ENCODE data around the gene ZRANB3. TPM values are rescaled to one million over a fixed set of nuclear protein-coding genes. Genes with fewer than 3 reads are reported as not detected.

Gene ZRANB3
- total and polyA plus RNA-seq, 2 of the 13 experiments (the other 11 are each of a cell fraction or from before 2014, with no cell fraction given) = 5.8 to 25.2 TPM

DNA sequence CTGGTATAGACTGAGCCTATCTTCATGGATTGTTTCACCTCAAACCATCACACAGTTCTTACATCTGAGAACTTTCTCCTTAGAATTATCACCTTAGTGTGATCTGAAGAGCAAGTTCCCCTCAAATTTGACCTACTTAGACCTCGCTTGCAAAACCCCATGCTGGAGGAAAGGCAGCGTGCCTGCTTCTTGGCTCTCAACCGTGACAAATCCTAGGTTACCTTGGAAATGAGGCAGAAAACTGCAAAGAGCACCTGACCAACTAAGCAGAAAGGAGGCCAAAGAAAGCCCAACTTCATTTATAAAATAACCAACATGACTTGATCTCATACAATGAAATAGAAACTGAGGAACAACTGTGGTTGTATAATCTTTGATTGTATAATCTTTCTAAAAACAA lies 332.5 kb downstream of the ZRANB3 start:
- DNase-seq (ENCODE audit: low spot score) (no peak), FAIRE-seq (no peak), ATAC-seq (no peak)
- Histone ChIP-seq H3K9me3 (ENCODE audit: low read length) (no peaks in the 10 kb centered on the region), H3K79me2 (ENCODE audit: insufficient read depth, low read length) (no peaks in the 10 kb centered on the region), H3K4me1 (ENCODE audit: insufficient read depth, low read length) (no peaks in the 10 kb centered on the region), H3K27ac (ENCODE audit: extremely low read length, insufficient read depth, low read length) (no peak overlapping the region), H3K9ac (ENCODE audit: insufficient read depth, low read depth, low read length) (no peak overlapping the region), H3K27me3 (ENCODE audit: control insufficient read depth in 1 of 2, insufficient read depth in 2 of 2, low read length in 2 of 2) (no peaks in the 10 kb centered on the region), H3K4me2 (ENCODE audit: low read depth, low read length) (no peak overlapping the region), H2AFZ (ENCODE audit: low read length) (no peak overlapping the region), H3K36me3 (replicated peaks in 1 of 2; ENCODE audit: control insufficient read depth in 1 of 2, insufficient read depth in 2 of 2, low read length in 2 of 2) (peaks cover 2 to 10% of the 10 kb centered on the region in 2 experiments; a peak in 2 of 5 replicates), H3K4me3 (replicated peaks in 1 of 3; ENCODE audit: insufficient read depth in 1 of 3, low read depth in 2 of 3, low read length in 3 of 3) (no peak overlapping the region), H4K20me1 (ENCODE audit: insufficient read depth, low read length) (no peaks in the 10 kb centered on the region)
- ChIA-PET POLR2A (no interaction called here), CTCF (ENCODE audit: low intra/inter-chr PET ratio, low total read pairs) (no interaction called here)
- in situ Hi-C loops (cut with HindIII; ENCODE audit: extremely low pct_ligation_motif_present, low pct_unique_long_range_greater_than_20kb) = no loop called here
- BruUV-seq (replicated peaks) = no TSS peak
- intact Hi-C loops (cut with micrococcal nuclease; ENCODE audit: unreplicated experiment) = no loop called here
- whole genome bisulfite sequencing (ENCODE audit: low lambda C conversion rate) = 95% methylated on average over 3 of the region's 3 CpGs
- TF ChIP-seq ZBTB39 (CRISPR knock-in tag; IDR thresholded peaks at IDR 0.05) = no peak
- TF ChIP-seq GZF1 (CRISPR knock-in tag; IDR thresholded peaks at IDR 0.05) = no peak
- no peak for TF ChIP-seq FOXK1 (CRISPR knock-in tag; IDR thresholded peaks at IDR 0.05; ENCODE audit: borderline replicate concordance, low read depth)
- TF ChIP-seq NR2C2 (CRISPR knock-in tag; IDR thresholded peaks at IDR 0.05; ENCODE audit: borderline replicate concordance) = no peak
- no peak for TF ChIP-seq CC2D1A (CRISPR knock-in tag; IDR thresholded peaks at IDR 0.05)
- no peak for TF ChIP-seq ZNF580 (CRISPR knock-in tag; IDR thresholded peaks at IDR 0.05; ENCODE audit: borderline replicate concordance, low read depth)
- no peak for TF ChIP-seq REPIN1 (CRISPR knock-in tag; IDR thresholded peaks at IDR 0.05; ENCODE audit: borderline replicate concordance, low read depth)
- TF ChIP-seq ZNF792 (CRISPR knock-in tag; IDR thresholded peaks at IDR 0.05) = no peak
- TF ChIP-seq RNF2 (conservative IDR thresholded peaks at IDR 0.05; ENCODE audit: low read depth) = no peak
- TF ChIP-seq ZKSCAN1 (IDR thresholded peaks at IDR 0.05; ENCODE audit: low read length) = no peak
- TF ChIP-seq, protein P1, sequence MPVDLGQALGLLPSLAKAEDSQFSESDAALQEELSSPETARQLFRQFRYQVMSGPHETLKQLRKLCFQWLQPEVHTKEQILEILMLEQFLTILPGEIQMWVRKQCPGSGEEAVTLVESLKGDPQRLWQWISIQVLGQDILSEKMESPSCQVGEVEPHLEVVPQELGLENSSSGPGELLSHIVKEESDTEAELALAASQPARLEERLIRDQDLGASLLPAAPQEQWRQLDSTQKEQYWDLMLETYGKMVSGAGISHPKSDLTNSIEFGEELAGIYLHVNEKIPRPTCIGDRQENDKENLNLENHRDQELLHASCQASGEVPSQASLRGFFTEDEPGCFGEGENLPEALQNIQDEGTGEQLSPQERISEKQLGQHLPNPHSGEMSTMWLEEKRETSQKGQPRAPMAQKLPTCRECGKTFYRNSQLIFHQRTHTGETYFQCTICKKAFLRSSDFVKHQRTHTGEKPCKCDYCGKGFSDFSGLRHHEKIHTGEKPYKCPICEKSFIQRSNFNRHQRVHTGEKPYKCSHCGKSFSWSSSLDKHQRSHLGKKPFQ (CRISPR knock-in tag; IDR thresholded peaks at IDR 0.05; ENCODE audit: insufficient replicate concordance) = no peak
- TF ChIP-seq ZKSCAN5 (CRISPR knock-in tag; IDR thresholded peaks at IDR 0.05) = no peak

Measured in HepG2 (cell line).